ENCODE results near the gene ITPKB.

- TF ChIP-seq CTCF (conservative IDR thresholded peaks at IDR 0.05; ENCODE audit: low read depth in 2 of 2): no peak
- no peak for TF ChIP-seq REST (IDR thresholded peaks at IDR 0.05; ENCODE audit: unreplicated experiment)
- TF ChIP-seq EZH2 (IDR thresholded peaks at IDR 0.05; ENCODE audit: low read depth, unreplicated experiment): no peak
- no peak for TF ChIP-seq POLR2AphosphoS5 (IDR thresholded peaks at IDR 0.05; ENCODE audit: low read depth)
- TF ChIP-seq ETS1 (IDR thresholded peaks at IDR 0.05): no peak
- no peak for TF ChIP-seq EZH2phosphoT487 (IDR thresholded peaks at IDR 0.05; ENCODE audit: unreplicated experiment)
- no peak for TF ChIP-seq CREB1 (CRISPR knock-in tag; IDR thresholded peaks at IDR 0.05; ENCODE audit: low read depth)
- TF ChIP-seq STAT1 (IDR thresholded peaks at IDR 0.05; ENCODE audit: unreplicated experiment): no peak
- no peak for TF ChIP-seq ZNF331 (CRISPR knock-in tag; IDR thresholded peaks at IDR 0.05; ENCODE audit: low read depth)
- no peak for TF ChIP-seq JUNB (IDR thresholded peaks at IDR 0.05; ENCODE audit: unreplicated experiment)
- TF ChIP-seq ZNF114 (CRISPR knock-in tag; IDR thresholded peaks at IDR 0.05): no peak
Measured at GRCh38 chr1:226609836-226610455, 129.1 kb downstream of the ITPKB start.

All from GM23338 (cell line).